ENCODE measurements around the gene USHBP1. TPM values are rescaled to one million over a fixed set of nuclear protein-coding genes. Genes with fewer than 3 reads are reported as not detected.

The USHBP1 gene
- total and polyA plus RNA-seq, 2 experiments from 2014 or later = 4.0 to 5.6 TPM

DNA sequence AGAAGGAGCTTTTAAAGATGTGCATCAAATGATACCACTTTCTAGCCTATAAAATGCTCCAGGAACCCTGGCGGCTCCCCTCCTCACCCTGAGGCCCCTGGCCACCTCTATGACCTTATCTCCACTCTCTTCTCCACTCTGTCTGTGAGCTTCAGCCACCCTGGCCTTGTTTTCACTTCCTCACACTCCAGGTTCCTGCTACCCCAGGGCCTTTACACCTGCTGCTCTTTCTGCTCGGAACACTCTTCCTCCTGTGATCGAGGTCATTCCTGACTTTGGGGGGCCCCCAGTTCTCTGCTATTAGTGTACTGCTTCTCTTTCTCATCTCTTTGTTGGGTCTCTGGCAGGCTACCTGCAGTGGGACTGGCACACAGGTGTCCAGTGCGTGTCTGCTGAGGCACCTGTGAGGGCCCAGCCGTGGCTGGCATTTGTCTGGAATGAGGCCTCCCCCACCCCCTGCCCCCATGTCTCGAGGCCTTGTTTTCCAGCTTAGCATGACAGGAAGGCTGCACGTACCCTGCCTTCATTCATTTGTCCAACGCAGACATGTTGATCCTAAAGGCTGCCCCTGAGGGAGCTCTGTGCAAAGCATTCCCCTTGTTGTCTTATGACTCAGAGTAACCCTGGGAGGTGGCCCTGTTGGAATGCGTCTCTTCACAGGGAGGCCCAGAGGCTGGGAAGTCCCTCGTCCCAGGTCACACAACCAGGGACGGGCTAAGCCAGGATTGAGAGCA is 47.1 kb upstream of the USHBP1 start:
- Mint-ChIP-seq H3K36me3 (ENCODE audit: low read depth) (peaks cover 37% of the 10 kb centered on the region), H3K9me3 (no peaks in the 10 kb centered on the region; the same call in 2 of the 3 replicates), H3K4me1 (peaks cover 16% of the 10 kb centered on the region), H3K27me3 (ENCODE audit: insufficient read depth, low read depth, poor library complexity) (peaks cover 20% of the 10 kb centered on the region), H3K4me3 (peak overlapping the region; percentile 56), H3K27ac (0 out of 2 replicates have a peak overlapping the region, but pooled peaks have one; percentile 28)
- Histone ChIP-seq H3K36me3 (ENCODE audit: insufficient read depth) (peaks cover 10% of the 10 kb centered on the region; the same call in 1 of the 2 replicates), H3K27me3 (ENCODE audit: insufficient read depth) (no peaks in the 10 kb centered on the region), H3K4me1 (ENCODE audit: insufficient read depth) (peaks cover 16% of the 10 kb centered on the region), H3K4me3 (no peak overlapping the region), H3K27ac (ENCODE audit: low read depth) (no peak overlapping the region), H2AFZ (no peak overlapping the region), H4K20me1 (replicated peaks; ENCODE audit: insufficient read depth) (peaks cover 16% of the 10 kb centered on the region), H3F3A (replicated peaks; ENCODE audit: low read depth) (peaks cover 16% of the 10 kb centered on the region), H3K4me2 (no peak overlapping the region), H3K9me2 (ENCODE audit: insufficient read depth) (no peaks in the 10 kb centered on the region), H3K79me2 (replicated peaks; ENCODE audit: insufficient read depth) (peaks cover 32% of the 10 kb centered on the region)
- no peak for TF ChIP-seq CREB1 (CRISPR knock-in tag; IDR thresholded peaks at IDR 0.05; ENCODE audit: low read depth)
- ATAC-seq (no peak), DNase-seq (ENCODE audit: low spot score) (no peak)

DNA sequence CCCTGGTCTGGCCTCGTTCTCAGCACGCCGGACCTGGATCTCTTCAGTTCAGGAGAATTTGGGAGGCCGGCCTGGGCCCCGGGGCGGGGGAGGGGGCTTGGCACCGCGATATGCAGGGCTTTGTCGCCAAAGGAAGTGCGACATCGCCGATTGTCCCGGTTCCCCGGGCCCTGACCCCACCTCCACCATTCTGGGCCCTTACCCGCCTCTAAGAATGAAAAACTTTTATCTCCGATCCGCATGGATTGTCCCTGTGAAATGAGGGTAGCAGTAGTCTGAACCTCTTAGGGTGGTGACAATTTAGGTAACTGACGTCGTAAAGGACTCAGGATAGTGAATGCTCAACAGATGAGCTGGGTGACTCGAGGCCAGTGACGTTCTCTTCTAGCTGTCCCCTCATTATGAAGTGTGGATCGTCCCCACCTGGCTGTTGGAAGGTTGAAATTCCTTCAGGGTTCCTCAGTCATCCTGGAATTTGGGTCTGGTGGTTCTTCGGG is 45.5 kb upstream of the USHBP1 start:
- peak overlapping the region; percentile 99 for H3K4me2 ChIP-seq
- H3F3A ChIP-seq (replicated peaks; ENCODE audit: low read depth) = peaks cover 26% of the 10 kb centered on the region
- DNase-seq (ENCODE audit: low spot score) = no peak
- H4K20me1 ChIP-seq (replicated peaks; ENCODE audit: insufficient read depth) = peaks cover 16% of the 10 kb centered on the region
- peaks cover 19% of the 10 kb centered on the region for H3K4me1 ChIP-seq (ENCODE audit: insufficient read depth)
- Mint-ChIP-seq H3K36me3 (ENCODE audit: low read depth) (peaks cover 28% of the 10 kb centered on the region), H3K27me3 (ENCODE audit: insufficient read depth, low read depth, poor library complexity) (peaks cover 23% of the 10 kb centered on the region), H3K27ac (peak overlapping the region; percentile 97), H3K9me3 (no peaks in the 10 kb centered on the region; the same call in 1 of the 3 replicates), H3K4me1 (peaks cover 22% of the 10 kb centered on the region), H3K4me3 (peak overlapping the region; percentile 96)
- H3K4me3 ChIP-seq = peak overlapping the region; percentile 94
- H2AFZ ChIP-seq = no peak overlapping the region; the same call in 1 of the 2 replicates
- H3K9me2 ChIP-seq (ENCODE audit: insufficient read depth) = no peaks in the 10 kb centered on the region
- peaks cover 4% of the 10 kb centered on the region; the same call in 1 of the 2 replicates for H3K36me3 ChIP-seq (ENCODE audit: insufficient read depth)
- H3K27me3 ChIP-seq (ENCODE audit: insufficient read depth) = no peaks in the 10 kb centered on the region
- TF ChIP-seq ZNF331 (CRISPR knock-in tag; IDR thresholded peaks at IDR 0.05; ENCODE audit: low read depth) (no peak), POLR2AphosphoS5 (IDR thresholded peaks at IDR 0.05; ENCODE audit: low read depth) (no peak), CREB1 (CRISPR knock-in tag; IDR thresholded peaks at IDR 0.05; ENCODE audit: low read depth) (peak; percentile 73)
- peaks cover 35% of the 10 kb centered on the region for H3K79me2 ChIP-seq (replicated peaks; ENCODE audit: insufficient read depth)
- ATAC-seq = no peak
- peak overlapping the region; percentile 91 for H3K27ac ChIP-seq (ENCODE audit: low read depth)

DNA sequence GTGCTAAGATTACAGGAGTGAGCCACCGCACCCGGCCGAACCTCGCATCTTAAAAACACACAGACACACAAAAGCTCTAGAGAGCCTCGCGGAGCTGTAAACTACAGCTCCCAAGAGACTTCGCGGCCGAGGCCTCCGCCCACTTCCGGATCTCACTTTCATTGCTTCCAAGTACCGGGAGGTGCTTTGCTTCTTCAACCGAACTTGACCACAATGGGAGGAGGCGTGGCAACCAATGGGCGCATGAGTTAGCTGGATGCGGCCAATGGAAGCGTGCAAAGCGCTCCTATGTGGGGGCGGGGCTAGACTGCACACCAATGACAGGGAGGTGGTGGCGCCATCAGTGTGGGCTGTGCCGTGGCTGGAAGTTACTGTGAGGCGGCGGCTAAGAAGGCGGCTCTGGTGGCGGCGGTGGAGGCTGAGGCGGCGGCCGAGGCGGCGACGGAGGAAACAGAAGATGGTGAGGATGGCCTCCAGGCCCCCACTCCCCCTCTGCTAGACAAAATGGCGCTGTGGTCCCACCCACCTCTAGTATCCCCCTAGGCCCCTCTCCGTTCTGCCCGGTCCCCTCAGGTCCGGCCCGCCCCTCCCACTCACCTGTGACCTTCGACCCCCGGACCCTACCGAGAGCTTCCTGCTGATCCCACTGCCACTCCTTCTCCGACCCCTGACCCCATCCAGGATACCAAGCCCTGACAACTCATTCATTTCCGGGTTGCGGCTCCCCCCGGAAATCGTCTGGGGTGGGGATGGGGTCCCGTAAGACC is 44.8 kb upstream of the USHBP1 start, which contains the start of gene DDA1:
Gene DDA1 (plus strand): TSS at position 366 of the 767 bp plus-strand sequence. CDS start 92 bp downstream, at position 458.
- peak within 1 kb of the TSS; percentile 97 for H3K27ac Mint-ChIP-seq
- Histone ChIP-seq H2AFZ (no peak within 1 kb of the TSS; the same call in 1 of the 2 replicates), H3K27me3 (ENCODE audit: insufficient read depth) (no peaks in the 10 kb centered on the region), H3K9me2 (ENCODE audit: insufficient read depth) (no peaks in the 10 kb centered on the region), H3F3A (replicated peaks; ENCODE audit: low read depth) (peaks cover 33% of the 10 kb centered on the region), H3K4me3 (peak within 1 kb of the TSS; percentile 94), H3K79me2 (replicated peaks; ENCODE audit: insufficient read depth) (peaks cover 35% of the 10 kb centered on the region), H3K27ac (ENCODE audit: low read depth) (peak within 1 kb of the TSS; percentile 91), H3K4me2 (peak within 1 kb of the TSS; percentile 99), H4K20me1 (replicated peaks; ENCODE audit: insufficient read depth) (peaks cover 16% of the 10 kb centered on the region), H3K4me1 (ENCODE audit: insufficient read depth) (peaks cover 25% of the 10 kb centered on the region), H3K36me3 (ENCODE audit: insufficient read depth) (no peaks in the 10 kb centered on the region)
- peaks cover 23% of the 10 kb centered on the region for H3K36me3 Mint-ChIP-seq (ENCODE audit: low read depth)
- H3K27me3 Mint-ChIP-seq (ENCODE audit: insufficient read depth, low read depth, poor library complexity) = peaks cover 25% of the 10 kb centered on the region
- DNase-seq (ENCODE audit: low spot score) (peak; percentile 100), ATAC-seq (peak; percentile 78)
- H3K4me1 Mint-ChIP-seq = peaks cover 28% of the 10 kb centered on the region
- TF ChIP-seq CREB1 (CRISPR knock-in tag; IDR thresholded peaks at IDR 0.05; ENCODE audit: low read depth) (peak; percentile 76), NANOG (IDR thresholded peaks at IDR 0.05; ENCODE audit: borderline replicate concordance) (no peak), POLR2AphosphoS5 (IDR thresholded peaks at IDR 0.05; ENCODE audit: low read depth) (peak; percentile 76)
- TF ChIP-seq, protein P1, sequence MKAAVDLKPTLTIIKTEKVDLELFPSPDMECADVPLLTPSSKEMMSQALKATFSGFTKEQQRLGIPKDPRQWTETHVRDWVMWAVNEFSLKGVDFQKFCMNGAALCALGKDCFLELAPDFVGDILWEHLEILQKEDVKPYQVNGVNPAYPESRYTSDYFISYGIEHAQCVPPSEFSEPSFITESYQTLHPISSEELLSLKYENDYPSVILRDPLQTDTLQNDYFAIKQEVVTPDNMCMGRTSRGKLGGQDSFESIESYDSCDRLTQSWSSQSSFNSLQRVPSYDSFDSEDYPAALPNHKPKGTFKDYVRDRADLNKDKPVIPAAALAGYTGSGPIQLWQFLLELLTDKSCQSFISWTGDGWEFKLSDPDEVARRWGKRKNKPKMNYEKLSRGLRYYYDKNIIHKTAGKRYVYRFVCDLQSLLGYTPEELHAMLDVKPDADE (IDR thresholded peaks at IDR 0.05) = peak; percentile 91
- no peaks in the 10 kb centered on the region; the same call in 1 of the 3 replicates for H3K9me3 Mint-ChIP-seq
- peak within 1 kb of the TSS; percentile 96 for H3K4me3 Mint-ChIP-seq

All from GM23338 (cell line).